GM21825 (cell line): ENCODE data around the gene HMGCLL1.
A peak's percentile ranks its signal among the peaks of the same experiment; 100 is the strongest.

Experiments
- ATAC-seq: cut with Tn5 transposase; IDR thresholded peaks from one replicate; pipeline ENCODE4 v1.9.1; 2021; ENCODE audit warnings: mild to moderate bottlenecking, moderate library complexity; ENCODE audit not compliant: unreplicated experiment

The HMGCLL1 gene

DNA sequence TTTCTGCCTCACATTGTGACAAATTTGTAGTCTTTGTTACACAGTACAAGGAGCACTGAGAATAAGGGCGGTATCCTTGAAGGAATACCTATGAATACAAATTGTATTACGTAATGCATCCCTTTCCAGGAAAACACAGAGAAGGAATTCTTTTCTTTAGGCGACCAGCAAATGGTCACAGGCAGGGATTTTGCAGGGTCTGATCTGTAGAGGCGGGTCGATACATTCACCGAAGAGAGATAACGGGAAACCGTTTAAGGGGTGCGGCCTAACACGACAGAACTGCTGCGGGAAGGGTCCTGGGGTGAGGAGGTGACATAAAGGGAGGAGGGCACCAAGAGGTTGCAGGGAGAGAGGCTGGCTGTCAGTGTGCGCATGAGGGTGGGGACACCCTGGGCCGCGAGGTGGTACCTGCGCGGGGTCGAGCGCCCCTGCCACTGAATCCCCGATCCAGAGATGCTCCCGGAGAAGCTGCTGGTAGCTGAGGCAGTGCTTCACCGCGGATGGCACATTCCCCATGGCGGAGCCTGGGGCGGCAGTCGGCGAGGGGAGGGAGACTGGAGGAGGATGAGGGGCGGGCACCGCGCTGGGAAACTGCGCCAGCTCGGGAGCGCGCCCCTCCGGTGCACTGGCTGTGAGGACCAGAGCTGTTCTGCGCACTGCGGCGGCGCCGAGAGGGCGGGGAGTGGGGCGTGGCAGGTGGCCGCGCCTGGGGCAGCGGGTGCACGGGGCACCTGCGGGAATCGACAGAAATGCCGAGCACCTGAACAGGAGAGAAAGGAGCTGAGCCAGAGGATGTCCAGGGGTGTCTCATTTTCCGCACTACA, at the start of gene HMGCLL1:
HMGCLL1 (minus strand) TSS at position 656 of the 827 bp plus-strand sequence; CDS start at position 519, 137 bp downstream.
- no peak for ATAC-seq

DNA sequence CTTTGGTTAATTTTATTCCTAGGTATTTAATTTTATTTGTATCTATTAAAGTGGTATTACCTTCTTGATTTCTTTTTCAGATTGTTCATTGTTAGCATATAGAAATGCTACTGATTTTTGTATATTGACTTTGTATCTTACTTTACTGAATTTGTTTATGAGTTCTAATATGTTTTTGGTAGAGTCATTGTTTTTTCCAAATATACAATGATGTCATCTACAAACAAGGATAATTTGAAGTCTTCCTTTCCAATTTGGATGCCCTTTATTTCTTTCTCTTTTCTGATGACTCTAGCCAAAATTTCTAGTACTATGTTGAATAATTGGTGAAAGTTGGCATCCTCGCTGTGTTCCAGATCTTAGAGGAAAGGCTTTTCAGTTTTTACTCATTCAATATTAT, 43.0 kb upstream of the HMGCLL1 start:
- ATAC-seq: no peak

DNA sequence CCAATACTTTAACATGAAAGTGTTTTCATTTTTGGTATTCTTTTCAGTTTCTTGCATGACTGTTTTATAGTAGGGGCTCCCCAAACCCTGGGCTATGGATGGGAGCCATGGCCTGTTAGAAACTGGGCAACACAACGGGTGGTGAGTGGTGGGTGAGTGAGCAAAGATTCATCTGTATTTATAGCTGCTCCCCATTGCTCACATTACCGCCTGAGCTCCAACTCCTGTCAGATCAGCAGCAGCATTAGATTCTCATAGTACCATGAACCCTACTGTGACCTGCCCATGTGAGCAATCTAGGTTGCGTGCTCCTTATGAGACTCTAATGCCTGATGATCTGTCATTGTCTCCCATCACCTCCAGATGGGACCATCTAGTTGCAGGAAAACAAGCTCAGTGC, 42.3 kb upstream of the HMGCLL1 start:
- no peak for ATAC-seq

DNA sequence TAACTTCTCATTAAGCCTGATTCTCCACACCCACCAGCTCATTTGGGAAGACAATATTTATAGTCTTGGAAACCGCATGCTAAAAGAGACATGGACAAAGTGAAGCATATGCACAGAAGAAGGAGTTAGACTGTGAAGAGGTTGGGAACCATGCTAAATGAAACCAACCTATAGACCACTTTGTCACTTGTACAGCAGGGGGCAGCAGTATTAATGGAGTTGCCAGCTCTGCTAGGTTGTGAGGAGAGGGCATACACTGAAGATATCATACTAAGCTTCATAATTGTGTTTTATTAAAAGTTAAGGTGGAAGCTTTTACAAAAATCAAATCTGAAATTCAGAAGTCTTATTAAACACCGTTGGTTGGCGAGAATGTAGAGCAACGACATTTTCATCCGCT, 38.3 kb upstream of the HMGCLL1 start:
- peak; percentile 69 for ATAC-seq

DNA sequence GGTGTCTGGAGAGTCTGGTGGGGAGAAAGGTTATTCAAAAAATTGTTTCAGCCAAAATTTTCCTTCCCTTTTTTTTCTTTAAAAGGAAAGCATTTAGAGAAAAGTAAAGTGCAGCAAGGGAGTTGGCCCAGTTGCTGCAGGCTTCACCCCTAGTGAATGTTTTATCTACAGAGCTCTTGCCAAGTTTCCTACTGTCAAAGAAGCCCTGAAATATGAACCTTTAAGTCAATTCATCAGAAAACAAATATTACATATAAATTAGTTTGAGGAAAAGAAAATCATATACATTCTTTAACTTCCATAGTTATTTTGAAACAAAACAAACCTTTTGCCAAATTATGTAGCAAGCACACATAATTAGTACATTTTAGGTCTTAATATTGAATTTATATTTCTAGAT, 25.0 kb upstream of the HMGCLL1 start:
- no peak for ATAC-seq

DNA sequence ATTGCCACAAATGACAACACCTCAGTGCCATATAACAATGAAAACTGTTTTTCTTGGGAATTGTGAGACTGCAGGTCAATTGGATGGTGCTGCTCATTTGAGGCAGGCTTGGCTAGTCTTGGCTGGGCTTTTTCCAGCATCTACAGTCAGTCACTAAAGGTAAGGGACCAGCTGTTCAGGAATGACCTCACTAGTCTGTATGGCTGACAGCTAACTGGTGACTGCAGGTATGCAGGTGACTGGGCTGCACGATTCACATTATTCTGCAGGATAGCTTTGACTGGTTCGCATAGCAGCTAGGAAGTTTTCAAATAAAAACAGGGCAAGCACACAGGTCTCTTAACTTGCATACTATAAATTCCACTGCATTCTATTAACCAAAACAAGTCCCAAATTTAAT, 22.1 kb upstream of the HMGCLL1 start:
- ATAC-seq: no peak

DNA sequence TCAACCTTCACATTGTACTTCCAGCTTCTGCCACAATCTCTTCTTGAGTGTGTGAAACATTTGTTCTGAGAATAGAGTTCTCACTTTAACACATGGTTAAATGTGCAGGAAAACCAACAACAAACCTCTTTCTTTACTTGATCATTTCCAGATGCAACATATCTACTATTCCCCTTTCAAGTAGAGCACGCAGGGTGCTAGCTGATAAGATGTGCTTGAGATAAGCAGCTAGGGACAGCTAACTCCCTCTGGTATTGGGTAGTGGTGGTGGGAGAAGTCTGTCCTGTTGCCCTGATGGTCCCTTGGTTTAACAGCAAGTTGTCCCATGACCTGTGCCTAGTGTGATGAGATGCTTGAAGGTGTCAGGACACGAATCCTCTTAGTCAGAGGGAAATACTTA, 15.4 kb upstream of the HMGCLL1 start:
- ATAC-seq: no peak

DNA sequence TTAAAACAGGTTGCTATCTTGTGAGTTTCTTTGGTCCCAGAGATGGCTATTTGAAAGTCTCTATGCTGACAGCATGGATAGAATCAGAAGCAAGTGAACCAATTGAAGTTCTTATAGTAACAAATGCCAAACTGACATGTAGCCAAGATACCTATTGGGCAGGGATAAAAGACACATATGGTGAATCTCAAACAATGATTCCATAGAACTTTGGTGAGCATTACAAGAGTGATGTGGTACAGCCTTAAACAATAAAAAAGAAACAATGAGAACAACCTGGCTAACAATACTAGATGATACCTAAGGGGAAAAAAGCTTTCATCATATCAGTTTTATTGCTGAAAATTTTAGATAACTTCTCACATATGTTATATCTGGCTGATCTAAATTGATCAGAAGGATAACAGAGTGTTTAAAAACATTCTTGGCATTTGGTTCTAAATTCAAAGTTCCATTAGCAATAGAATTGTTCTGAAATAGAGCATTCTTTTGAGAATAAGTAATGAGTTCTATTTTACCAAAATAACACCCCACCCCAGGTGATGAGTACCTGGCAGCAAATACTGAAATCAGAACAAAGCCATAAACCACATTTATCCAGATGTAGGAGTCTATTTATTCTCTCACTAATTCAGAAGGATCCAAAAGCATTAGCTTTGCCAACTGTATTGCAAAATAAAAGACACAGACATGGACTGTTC, 5.8 kb upstream of the HMGCLL1 start:
- no peak for ATAC-seq

DNA sequence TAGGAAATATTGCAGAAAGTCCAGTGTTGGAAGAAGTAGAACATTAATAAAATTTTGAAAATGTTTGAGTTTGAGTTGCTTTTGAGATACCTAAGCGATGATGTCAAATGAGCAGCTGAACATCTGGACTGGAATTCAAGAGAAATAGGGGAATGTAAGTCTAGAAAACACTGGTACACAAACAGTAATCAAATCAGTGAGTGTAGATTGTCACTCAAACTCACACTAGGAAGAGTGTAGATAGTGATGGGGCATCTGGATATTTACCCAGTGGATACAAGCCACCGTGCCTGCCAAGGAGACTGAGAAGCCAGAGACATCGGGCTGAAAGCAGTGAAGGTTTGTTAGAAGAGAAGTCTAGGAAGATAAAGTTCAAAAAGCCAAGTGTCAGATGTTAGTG, 2.2 kb downstream of the HMGCLL1 start:
- ATAC-seq: no peak

DNA sequence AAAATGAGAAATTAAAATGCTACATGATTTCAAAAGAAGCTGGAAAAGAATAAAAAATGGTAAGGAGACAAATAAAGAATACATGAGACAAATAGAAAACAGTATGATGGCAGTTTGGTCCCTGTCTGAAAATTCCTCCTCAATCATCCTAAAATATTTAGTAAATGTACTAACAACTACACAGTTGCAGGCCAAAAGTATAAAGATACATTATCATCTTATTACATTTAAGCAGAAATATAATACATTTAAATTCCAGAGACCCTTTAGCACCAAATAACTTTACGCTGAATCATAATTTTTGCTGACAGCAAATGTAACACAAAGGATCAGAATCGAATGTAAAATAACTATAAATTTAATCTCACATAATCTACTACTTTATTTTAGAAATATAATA, 4.4 kb downstream of the HMGCLL1 start:
- no peak for ATAC-seq

DNA sequence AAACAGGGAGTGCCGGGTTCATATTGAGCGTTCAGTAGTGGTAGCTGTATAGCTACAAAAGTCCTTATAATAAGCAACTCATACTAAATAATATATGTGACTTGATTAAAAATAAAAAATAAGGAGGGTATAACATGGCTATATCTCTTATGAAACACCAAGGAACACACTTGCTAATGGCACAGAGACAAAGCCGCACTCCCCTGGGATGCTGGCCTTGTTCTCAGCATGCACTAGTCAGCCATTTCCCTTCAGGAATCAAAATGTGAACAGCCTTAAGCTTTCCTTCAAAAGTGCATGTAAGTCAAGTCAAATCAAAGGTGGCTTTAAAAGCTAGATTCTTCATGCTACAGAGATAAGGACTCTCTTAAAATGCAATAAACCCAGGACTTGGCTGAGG, 9.4 kb downstream of the HMGCLL1 start:
- ATAC-seq: no peak

DNA sequence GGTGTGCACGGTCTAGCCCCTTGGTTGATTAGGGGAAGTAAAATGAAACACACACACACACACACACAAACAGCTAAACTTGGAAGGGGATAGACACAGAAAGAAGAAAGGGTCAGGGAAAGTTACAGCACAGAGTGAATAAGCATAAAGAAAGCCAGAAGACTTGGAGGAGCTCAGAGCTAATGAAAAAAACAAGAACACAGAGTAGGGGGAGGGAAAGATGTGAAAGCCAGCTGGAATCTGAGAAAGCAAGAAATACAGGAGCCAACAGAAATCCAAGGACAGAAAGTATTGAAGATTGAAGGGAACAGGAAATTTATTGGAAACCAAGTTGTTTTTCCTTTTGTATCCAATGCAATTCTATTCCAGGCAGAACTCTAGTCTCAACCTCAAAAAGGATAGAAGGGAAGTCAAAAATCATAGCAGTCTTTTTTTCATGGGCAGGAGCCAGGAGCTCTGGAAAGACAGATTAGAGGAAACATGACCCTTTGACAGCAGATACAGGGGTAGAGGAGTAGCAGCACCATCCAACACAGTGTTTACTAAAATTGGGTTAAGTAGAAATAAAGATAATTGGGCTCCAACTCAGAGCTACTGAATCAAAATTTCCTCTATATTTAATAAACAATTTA, 10.1 kb downstream of the HMGCLL1 start:
- no peak for ATAC-seq

DNA sequence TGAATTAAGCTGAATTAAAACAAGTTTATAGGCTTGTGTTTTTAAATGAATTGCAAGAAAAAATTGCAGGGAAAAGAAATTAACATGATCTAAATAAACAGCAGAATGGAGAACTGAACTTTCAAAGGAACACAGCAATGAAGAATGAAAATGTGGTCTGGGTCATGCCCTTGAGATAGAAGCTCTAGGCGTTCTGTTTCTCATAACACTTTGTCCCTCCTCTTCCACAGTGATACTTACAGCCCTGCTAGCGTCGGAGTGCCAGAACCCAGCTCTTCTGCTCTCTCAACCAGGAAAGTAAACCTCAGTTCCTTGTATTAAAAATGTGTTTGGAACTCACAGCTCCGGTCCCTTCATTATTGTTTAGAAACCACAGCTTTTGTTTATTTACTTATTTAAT, 11.4 kb downstream of the HMGCLL1 start:
- ATAC-seq: no peak

DNA sequence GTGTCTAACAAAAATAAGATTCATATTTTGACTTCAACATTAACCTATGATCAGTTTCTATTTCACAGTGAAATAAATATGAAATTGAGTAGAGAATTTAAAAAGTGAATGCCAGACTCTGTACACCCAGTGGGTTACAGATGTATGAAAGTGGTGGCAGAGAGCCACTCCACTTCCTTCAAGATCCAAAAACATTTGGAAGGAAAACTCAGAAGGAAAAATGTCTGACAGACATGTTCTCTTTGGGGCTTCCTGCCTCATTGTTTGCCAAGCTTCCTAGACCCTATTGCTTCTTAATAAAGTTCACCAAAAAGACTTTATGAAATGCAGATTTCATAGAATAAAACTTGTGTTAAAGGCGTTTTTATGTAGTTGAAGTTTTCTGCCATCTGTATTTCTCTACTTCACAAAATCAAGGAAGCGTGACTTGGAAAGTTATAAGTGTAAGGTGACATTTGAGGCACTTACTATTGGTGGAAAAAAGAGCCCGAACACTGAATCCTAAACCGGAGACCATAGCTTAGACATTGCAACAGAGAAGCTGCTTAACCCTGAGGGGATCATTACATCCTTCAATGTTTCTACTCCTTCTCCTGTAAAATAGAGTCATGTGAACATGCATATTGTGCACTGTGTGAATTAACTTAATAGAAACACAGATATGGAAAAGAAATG, 12.8 kb downstream of the HMGCLL1 start:
- no peak for ATAC-seq

DNA sequence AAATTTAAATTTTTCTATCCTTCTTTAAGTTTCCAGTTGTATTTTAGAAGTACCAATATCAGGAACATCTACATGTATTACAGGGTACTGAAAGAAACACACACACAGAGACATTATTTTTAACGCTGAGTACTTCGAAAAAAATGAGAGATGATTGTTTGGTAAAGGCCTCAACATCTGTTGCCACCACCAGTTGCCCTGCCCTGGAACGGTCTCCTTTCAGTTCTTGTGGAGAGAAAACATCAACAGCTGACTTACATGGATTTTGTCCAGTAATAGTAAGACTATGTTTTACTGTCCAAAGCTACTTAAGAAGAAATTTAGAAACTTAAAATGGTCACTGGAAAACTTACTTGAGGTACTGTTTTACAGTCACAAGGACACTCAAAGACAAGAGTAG, 16.7 kb downstream of the HMGCLL1 start:
- ATAC-seq: no peak

DNA sequence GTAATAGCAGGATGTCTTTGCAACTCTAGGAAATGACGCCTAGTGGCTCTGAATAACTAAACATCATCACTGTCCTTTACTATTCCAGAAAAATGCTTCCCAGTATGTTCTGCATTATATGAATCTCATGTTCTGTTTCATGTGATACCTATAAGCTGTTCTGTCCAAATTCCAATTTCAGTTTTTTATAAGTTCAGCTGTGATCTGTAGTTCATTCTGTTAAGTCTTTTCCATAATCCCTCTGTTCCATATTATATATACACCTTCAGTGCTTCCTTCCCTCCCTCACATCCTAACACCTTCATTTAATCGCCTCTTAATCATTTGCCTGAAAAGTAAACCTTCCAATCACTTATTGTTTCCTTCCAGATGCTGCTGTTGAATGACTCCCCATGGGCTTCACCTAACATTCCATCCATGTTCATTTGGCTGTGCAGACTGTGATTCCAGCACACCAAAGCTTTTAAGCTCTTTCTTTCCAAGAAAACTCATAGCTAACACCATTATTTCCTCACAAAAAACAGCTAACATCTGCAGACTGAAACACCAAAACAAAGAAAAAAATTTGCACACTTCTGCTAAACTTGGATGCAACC, 18.6 kb downstream of the HMGCLL1 start:
- no peak for ATAC-seq

DNA sequence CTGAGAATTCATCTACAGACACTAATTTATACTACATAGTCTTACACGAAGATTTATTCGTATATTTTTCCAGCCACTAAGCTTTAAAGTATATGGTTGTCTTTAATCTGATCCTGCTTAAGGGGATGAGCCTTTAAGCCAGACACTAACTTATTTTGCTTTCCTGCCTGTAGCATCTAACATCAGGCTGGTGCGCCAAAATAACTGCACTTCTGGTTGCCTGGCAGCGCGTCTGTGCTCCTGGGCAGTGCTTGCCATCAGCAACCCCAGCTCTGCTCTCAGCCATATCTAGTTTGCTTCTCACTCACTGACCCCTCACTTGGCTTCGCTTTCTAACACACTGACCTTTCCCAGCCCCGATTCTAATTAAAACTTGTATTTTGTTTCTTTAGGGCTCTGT, 21.8 kb downstream of the HMGCLL1 start:
- no peak for ATAC-seq

DNA sequence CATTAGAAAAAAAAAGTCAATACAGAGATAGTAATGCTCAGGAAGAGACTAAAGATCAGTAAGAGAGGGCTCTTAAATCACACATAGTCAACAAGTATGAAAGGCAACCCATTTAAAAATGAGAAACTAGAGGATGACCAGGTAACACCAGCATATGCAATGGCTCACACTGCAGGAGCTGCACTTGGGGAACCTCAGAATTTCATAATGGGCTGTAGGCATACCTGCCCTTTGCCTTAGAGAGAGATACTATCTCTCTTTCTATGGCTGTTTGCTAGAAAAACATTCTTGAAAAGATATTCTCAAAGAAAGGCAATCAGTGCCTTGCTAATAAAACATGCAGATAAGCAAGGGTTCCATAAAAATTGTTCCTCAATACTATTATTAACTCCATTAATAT, 33.2 kb downstream of the HMGCLL1 start:
- ATAC-seq: no peak

DNA sequence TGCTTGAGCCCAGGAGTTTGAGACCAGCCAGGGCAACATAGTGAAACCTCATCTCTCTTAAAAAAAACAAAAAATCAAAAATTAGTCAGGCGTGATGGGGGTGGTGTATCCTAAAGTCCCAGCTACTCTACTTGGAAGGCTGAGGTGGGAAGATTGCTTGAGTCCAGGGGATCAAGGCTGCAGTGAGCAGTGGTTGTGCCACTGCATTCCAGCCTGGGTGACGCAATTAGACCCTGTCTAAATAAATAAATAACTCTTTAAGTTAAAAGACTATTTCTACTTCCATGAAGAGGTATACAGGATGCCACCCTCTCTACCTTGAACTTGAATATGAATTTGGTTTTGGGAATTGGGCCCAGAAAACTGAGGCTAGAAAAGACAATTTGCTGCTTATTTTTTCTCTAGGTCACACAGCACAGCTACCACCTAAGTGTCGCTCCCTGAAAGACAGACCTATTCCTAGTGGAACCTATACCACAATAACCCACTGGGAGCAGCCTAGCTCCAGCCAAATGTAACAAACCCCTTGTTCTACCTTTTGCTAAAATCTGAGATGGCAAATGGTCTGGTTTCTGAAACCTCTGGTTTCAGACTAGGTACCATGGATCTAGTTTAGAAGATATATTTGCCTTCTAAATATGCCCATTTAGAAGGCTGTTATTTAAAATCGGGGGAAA, 35.2 kb downstream of the HMGCLL1 start:
- no peak for ATAC-seq

DNA sequence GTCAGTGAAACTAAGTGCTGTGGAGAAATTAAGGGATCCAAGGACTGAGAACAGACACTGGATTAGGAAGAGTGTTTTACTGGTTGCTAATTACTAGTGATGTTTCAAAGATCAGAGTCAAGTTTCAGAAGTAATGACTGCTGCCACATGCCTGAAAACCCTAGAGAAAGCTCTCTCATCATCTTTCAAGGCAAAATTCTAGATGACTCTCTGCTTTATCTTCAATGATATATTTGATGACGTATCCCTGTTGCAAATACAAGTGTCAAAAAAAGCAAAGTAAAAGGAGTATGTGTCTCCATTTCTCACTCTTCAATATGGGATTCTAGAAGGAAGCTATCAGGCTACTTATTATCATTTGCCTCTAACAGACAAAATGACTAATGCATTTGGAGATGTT, 38.0 kb downstream of the HMGCLL1 start:
- ATAC-seq: no peak
